ENCODE data around the gene THY1.
"Not testable (repeated sequence)": the region's sequence is repeated elsewhere in the genome, so short reads cannot be mapped to it uniquely, and the experiment has no call there.

Gene THY1

GRCh38 chr11:119418759-119419158 lies 4.2 kb downstream of the THY1 start:
- DNase-seq (ENCODE audit: low read depth, low spot score), result no peak

- no peak for DNase-seq (ENCODE audit: low read depth, low spot score)
Measured at GRCh38 chr11:119417726-119418540, 5.0 kb downstream of the THY1 start.

- DNase-seq (ENCODE audit: low read depth, low spot score), result no peak
Measured at GRCh38 chr11:119416606-119417580, 6.1 kb downstream of the THY1 start.

GRCh38 chr11:119415966-119416365 lies 7.0 kb downstream of the THY1 start:
- no peak for DNase-seq (ENCODE audit: low read depth, low spot score)

- DNase-seq (ENCODE audit: low read depth, low spot score), result no peak
Measured at GRCh38 chr11:119415517-119415916, 7.5 kb downstream of the THY1 start.

- no peak for DNase-seq (ENCODE audit: low read depth, low spot score)
Measured at GRCh38 chr11:119414734-119415133, 8.2 kb downstream of the THY1 start.

- no peak for DNase-seq (ENCODE audit: low read depth, low spot score)
Measured at GRCh38 chr11:119414321-119414720, 8.7 kb downstream of the THY1 start.

GRCh38 chr11:119412072-119412471 lies 10.9 kb downstream of the THY1 start:
- DNase-seq (ENCODE audit: low read depth, low spot score), result no peak

- no peak for DNase-seq (ENCODE audit: low read depth, low spot score)
Measured at GRCh38 chr11:119410501-119410900, 12.5 kb downstream of the THY1 start.

GRCh38 chr11:119409731-119410130 lies 13.2 kb downstream of the THY1 start:
- DNase-seq (ENCODE audit: low read depth, low spot score), result no peak

- no peak for DNase-seq (ENCODE audit: low read depth, low spot score)
Measured at GRCh38 chr11:119406005-119406404, 17.0 kb downstream of the THY1 start.

- not testable (repeated sequence) for DNase-seq (ENCODE audit: low read depth, low spot score)
Measured at GRCh38 chr11:119405448-119405847, 17.5 kb downstream of the THY1 start.

GRCh38 chr11:119404872-119405271 lies 18.1 kb downstream of the THY1 start:
- no peak for DNase-seq (ENCODE audit: low read depth, low spot score)

- no peak for DNase-seq (ENCODE audit: low read depth, low spot score)
Measured at GRCh38 chr11:119403021-119403420, 20.0 kb downstream of the THY1 start.

- no peak for DNase-seq (ENCODE audit: low read depth, low spot score)
Measured at GRCh38 chr11:119402470-119402869, 20.5 kb downstream of the THY1 start.

- DNase-seq (ENCODE audit: low read depth, low spot score), result no peak
Measured at GRCh38 chr11:119400860-119401259, 22.1 kb downstream of the THY1 start.

GRCh38 chr11:119397740-119398139 lies 25.2 kb downstream of the THY1 start:
- DNase-seq (ENCODE audit: low read depth, low spot score), result no peak

- DNase-seq (ENCODE audit: low read depth, low spot score), result no peak
Measured at GRCh38 chr11:119396835-119397234, 26.1 kb downstream of the THY1 start.

GRCh38 chr11:119391275-119391674 lies 31.7 kb downstream of the THY1 start:
- no peak for DNase-seq (ENCODE audit: low read depth, low spot score)

- no peak for DNase-seq (ENCODE audit: low read depth, low spot score)
Measured at GRCh38 chr11:119389611-119390254, 33.2 kb downstream of the THY1 start.

- no peak for DNase-seq (ENCODE audit: low read depth, low spot score)
Measured at GRCh38 chr11:119388103-119388502, 34.9 kb downstream of the THY1 start.

GRCh38 chr11:119384332-119384731 lies 38.6 kb downstream of the THY1 start:
- no peak for DNase-seq (ENCODE audit: low read depth, low spot score)
